SK-N-SH (cell line): ENCODE data around the gene POU2AF2. TPM values are rescaled to one million over a fixed set of nuclear protein-coding genes. Genes with fewer than 3 reads are reported as not detected.

Experiments used
- CTCF ChIA-PET: fragments of 300-600, 350-600 bp; formaldehyde crosslinking; extraction: SDS; loops from one replicate; lab custom pipeline; 2021; lab: Yijun Ruan, JAX
- POLR2A ChIA-PET: fragments of 350-600 bp; sonication (Branson Sonifier 250); formaldehyde crosslinking; extraction: SDS; loops from one replicate; lab custom pipeline; 2020; ENCODE audit warnings: antibody characterized with exemption, inconsistent platforms; lab: Yijun Ruan, JAX
- DNase-seq: peaks from one replicate; pipeline ENCODE4 v3.0.0; 2012
- H2AFZ ChIP-seq: fragments of 200-600 bp; sonication (generic); 2 replicates; pipeline ENCODE4 v1.8.1; 2016; ENCODE audit warnings: antibody characterized with exemption, mild to moderate bottlenecking, low read depth
- H3F3A ChIP-seq: fragments of 200-600 bp; sonication (generic); replicated peaks from 2 replicates; pipeline ENCODE3; 2016; ENCODE audit warnings: antibody characterized with exemption, mild to moderate bottlenecking; ENCODE audit not compliant: insufficient read depth
- H3K27ac ChIP-seq, 2 experiments: fragments of 200-500 bp in 1 of 2; fragments of 200-600 bp in 1 of 2; sonication (Bioruptor generic) in 1 of 2; sonication (generic), shearing (Covaris generic) in 1 of 2; 2 replicates each; pipeline versions ENCODE4 v1.5.1 to v1.6.1; 2014 to 2016; ENCODE audit warnings: low read depth in 2 of 2, inconsistent platforms in 1 of 2, low read length in 1 of 2, mild to moderate bottlenecking in 1 of 2, mixed read lengths in 1 of 2
- H3K27me3 ChIP-seq: fragments of 200-600 bp; sonication (generic), shearing (Covaris generic); 2 replicates; pipeline ENCODE4 v1.6.1; 2016; ENCODE audit warnings: mixed run types; ENCODE audit not compliant: insufficient read depth
- H3K36me3 ChIP-seq, 2 experiments: fragments of 200-500 bp in 1 of 2; fragments of 200-600 bp in 1 of 2; sonication (Bioruptor generic) in 1 of 2; sonication (generic) in 1 of 2; replicated peaks in 1 of 2; 2 replicates each; pipeline versions ENCODE3 to v1.5.1; 2014 to 2016; ENCODE audit warnings: low read length in 1 of 2, mild to moderate bottlenecking in 1 of 2; ENCODE audit not compliant: insufficient read depth in 2 of 2, control insufficient read depth in 1 of 2
- H3K4me1 ChIP-seq, 2 experiments: fragments of 200-500 bp in 1 of 2; fragments of 200-600 bp in 1 of 2; sonication (Bioruptor generic) in 1 of 2; sonication (generic), shearing (Covaris generic) in 1 of 2; 2 replicates each; pipeline versions ENCODE4 v1.5.1 to v1.6.1; 2014 to 2016; ENCODE audit warnings: low read depth in 1 of 2, low read length in 1 of 2, mixed run types in 1 of 2; ENCODE audit not compliant: insufficient read depth in 2 of 2, control insufficient read depth in 1 of 2
- H3K4me2 ChIP-seq: fragments of 200-600 bp; sonication (generic), shearing (Covaris generic); 2 replicates; pipeline ENCODE4 v1.6.1; 2017; ENCODE audit warnings: mixed run types
- H3K4me3 ChIP-seq, 2 experiments: fragments of 200-500 bp in 1 of 2; fragments of 200-600 bp in 1 of 2; sonication (Bioruptor generic) in 1 of 2; sonication (generic), shearing (Covaris generic) in 1 of 2; 2 replicates each; pipeline versions ENCODE4 v1.5.1 to v1.8.1; 2014 to 2016; ENCODE audit warnings: low read depth in 2 of 2, inconsistent platforms in 1 of 2, low read length in 1 of 2, mild to moderate bottlenecking in 1 of 2, mixed read lengths in 1 of 2, moderate library complexity in 1 of 2
- H3K79me2 ChIP-seq: fragments of 200-600 bp; sonication (generic); 2 replicates; pipeline ENCODE4 v1.8.1; 2017; ENCODE audit warnings: mild to moderate bottlenecking; ENCODE audit not compliant: insufficient read depth
- H3K9ac ChIP-seq: fragments of 200-600 bp; sonication (generic); 2 replicates; pipeline ENCODE4 v1.6.1; 2017; ENCODE audit warnings: mixed run types
- H3K9me2 ChIP-seq: fragments of 200-600 bp; sonication (generic); 2 replicates; pipeline ENCODE4 v1.6.1; 2017; ENCODE audit warnings: mixed run types
- H3K9me3 ChIP-seq: fragments of 200-600 bp; sonication (generic); 2 replicates; pipeline ENCODE4 v1.6.1; 2017; ENCODE audit warnings: mixed run types, mild to moderate bottlenecking, moderate library complexity
- H4K20me1 ChIP-seq: fragments of 200-600 bp; sonication (generic); 2 replicates; pipeline ENCODE4 v1.6.1; 2017; ENCODE audit warnings: mild to moderate bottlenecking, mixed run types; ENCODE audit not compliant: insufficient read depth
- CHD2 ChIP-seq: fragments of 150-350 bp; IDR thresholded peaks from 2 replicates; pipeline ENCODE4 v1.6.1; 2018; ENCODE audit warnings: low read length; ENCODE audit not compliant: partially characterized antibody
- ELF1 ChIP-seq: IDR thresholded peaks from 2 replicates; pipeline ENCODE4 v1.4.0; 2012
- EP300 ChIP-seq, 2 experiments: IDR thresholded peaks; 2 replicates each; pipeline versions ENCODE4 v1.4.0 to v1.6.1; 2012; ENCODE audit warnings: borderline replicate concordance in 1 of 2, low read depth in 1 of 2, low read length in 1 of 2
- FOXJ3 ChIP-seq: sonication (generic); formaldehyde crosslinking; IDR thresholded peaks from 2 replicates; pipeline ENCODE4 v1.5.1; 2020; ENCODE audit warnings: mild to moderate bottlenecking, missing genetic modification reagents
- GABPA ChIP-seq: IDR thresholded peaks from 2 replicates; pipeline ENCODE4 v1.4.0; 2012; ENCODE audit warnings: low read depth, mild to moderate bottlenecking
- GATA2 ChIP-seq: sonication (generic); formaldehyde crosslinking; IDR thresholded peaks from 2 replicates; pipeline ENCODE4 v1.5.0; 2020; ENCODE audit warnings: mild to moderate bottlenecking, missing genetic modification reagents
- JUND ChIP-seq: IDR thresholded peaks from 2 replicates; pipeline ENCODE4 v1.4.0; 2012
- MEF2A ChIP-seq: IDR thresholded peaks from 2 replicates; pipeline ENCODE4 v1.4.0; 2012; ENCODE audit warnings: low read depth, borderline replicate concordance
- MXI1 ChIP-seq: IDR thresholded peaks from 2 replicates; pipeline ENCODE4 v1.6.1; 2012; ENCODE audit warnings: mild to moderate bottlenecking, low read depth, low read length, improper control_type of control experiment
- NFIC ChIP-seq: IDR thresholded peaks from 2 replicates; pipeline ENCODE4 v1.4.0; 2012; ENCODE audit warnings: borderline replicate concordance
- NRF1 ChIP-seq: IDR thresholded peaks from 2 replicates; pipeline ENCODE4 v1.6.1; 2012; ENCODE audit warnings: low read depth, mild to moderate bottlenecking, low read length
- RAD21 ChIP-seq: IDR thresholded peaks from 2 replicates; pipeline ENCODE4 v1.6.1; 2012; ENCODE audit warnings: mild to moderate bottlenecking, low read length
- REST ChIP-seq: IDR thresholded peaks from 2 replicates; pipeline ENCODE4 v1.6.1; 2012; ENCODE audit warnings: mild to moderate bottlenecking, low read depth, low read length, moderate library complexity
- RXRA ChIP-seq: IDR thresholded peaks from 2 replicates; pipeline ENCODE4 v1.4.0; 2012; ENCODE audit warnings: low read depth, mild to moderate bottlenecking, borderline replicate concordance
- TEAD4 ChIP-seq: IDR thresholded peaks from 2 replicates; pipeline ENCODE4 v1.4.0; 2012; ENCODE audit warnings: mild to moderate bottlenecking, borderline replicate concordance; ENCODE audit not compliant: insufficient read depth
- YY1 ChIP-seq: IDR thresholded peaks from 2 replicates; pipeline ENCODE4 v1.4.0; 2012; ENCODE audit warnings: low read depth, mild to moderate bottlenecking
- ZBTB33 ChIP-seq: IDR thresholded peaks from 2 replicates; pipeline ENCODE4 v1.4.0; 2012; ENCODE audit warnings: low read depth, borderline replicate concordance
- WGBS: methylation state at CpG from one replicate; pipeline ENCODE4 v1.1.6; 2017; ENCODE audit warnings: low lambda C conversion rate; 5-methylcytosine and 5-hydroxymethylcytosine counted together
- polyA plus RNA-seq, 3 experiments: library from polyadenylated mRNA; depleted of rRNA; stranded (reverse); fragments of >200 nt; gene quantifications; 2 replicates each; pipeline ENCODE4 v1.2.3, GENCODE V29; 2012
- TF ChIP-seq, protein P1 (sequence below): IDR thresholded peaks from 2 replicates; pipeline ENCODE4; 2012
- TF ChIP-seq, protein P2 (sequence below): IDR thresholded peaks from 2 replicates; pipeline ENCODE4 v1.4.0; 2012; ENCODE audit warnings: low read depth, borderline replicate concordance

POU2AF2 gene
- polyA plus RNA-seq, 1 of the 3 experiments (the other 2 are of a cell fraction): 0.15 TPM

DNA sequence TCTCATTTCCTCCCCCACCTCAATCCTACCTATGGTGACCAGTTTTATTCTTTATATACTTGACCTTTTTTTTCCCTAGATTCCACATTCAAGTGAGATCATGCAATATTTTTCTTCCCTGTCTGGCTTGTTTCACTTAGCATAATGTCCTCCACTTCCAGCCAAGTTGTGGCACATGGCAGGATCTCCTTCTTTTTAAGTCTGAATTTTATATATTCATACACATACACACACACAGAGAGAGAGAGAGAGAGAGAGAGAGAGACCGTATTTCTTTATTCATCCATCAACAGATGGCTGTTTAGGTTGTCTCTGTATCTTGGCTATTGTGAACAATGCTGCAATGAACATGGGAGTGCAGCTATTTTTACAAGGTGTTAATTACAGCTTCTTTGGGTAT is 1.4 kb downstream of the POU2AF2 start:
- CTCF ChIA-PET: interaction anchor here (1.3 to 1.5 kb wide), 2 partner anchors 37 to 200 kb away, joined by 3 to 5 read pairs; no protein-coding TSS in a partner anchor

More for the DNA sequence above, 1.4 kb downstream of the POU2AF2 start:
- H3K4me3 ChIP-seq: no peak overlapping the region
- H3K36me3 ChIP-seq: no peaks in the 10 kb centered on the region
- TF ChIP-seq REST (no peak), TEAD4 (no peak), GATA2 (CRISPR knock-in tag) (no peak), RAD21 (no peak), MEF2A (no peak), MXI1 (no peak), NFIC (no peak), RXRA (no peak), ELF1 (no peak), NRF1 (no peak), GABPA (no peak), CHD2 (no peak), EP300 (IDR thresholded peaks at IDR 0.05; ENCODE audit: borderline replicate concordance in 1 of 2, low read depth in 1 of 2, low read length in 1 of 2) (no peak), JUND (no peak), ZBTB33 (no peak), FOXJ3 (no peak), YY1 (no peak)
- TF ChIP-seq, protein P1, sequence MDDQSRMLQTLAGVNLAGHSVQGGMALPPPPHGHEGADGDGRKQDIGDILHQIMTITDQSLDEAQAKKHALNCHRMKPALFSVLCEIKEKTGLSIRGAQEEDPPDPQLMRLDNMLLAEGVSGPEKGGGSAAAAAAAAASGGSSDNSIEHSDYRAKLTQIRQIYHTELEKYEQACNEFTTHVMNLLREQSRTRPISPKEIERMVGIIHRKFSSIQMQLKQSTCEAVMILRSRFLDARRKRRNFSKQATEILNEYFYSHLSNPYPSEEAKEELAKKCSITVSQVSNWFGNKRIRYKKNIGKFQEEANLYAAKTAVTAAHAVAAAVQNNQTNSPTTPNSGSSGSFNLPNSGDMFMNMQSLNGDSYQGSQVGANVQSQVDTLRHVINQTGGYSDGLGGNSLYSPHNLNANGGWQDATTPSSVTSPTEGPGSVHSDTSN: no peak
- TF ChIP-seq, protein P2, sequence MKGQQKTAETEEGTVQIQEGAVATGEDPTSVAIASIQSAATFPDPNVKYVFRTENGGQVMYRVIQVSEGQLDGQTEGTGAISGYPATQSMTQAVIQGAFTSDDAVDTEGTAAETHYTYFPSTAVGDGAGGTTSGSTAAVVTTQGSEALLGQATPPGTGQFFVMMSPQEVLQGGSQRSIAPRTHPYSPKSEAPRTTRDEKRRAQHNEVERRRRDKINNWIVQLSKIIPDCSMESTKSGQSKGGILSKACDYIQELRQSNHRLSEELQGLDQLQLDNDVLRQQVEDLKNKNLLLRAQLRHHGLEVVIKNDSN: no peak
- H3K9ac ChIP-seq: no peak overlapping the region
- WGBS: 30% methylated on average over 1 of the region's 1 CpG
- H3K9me2 ChIP-seq: no peaks in the 10 kb centered on the region
- no peaks in the 10 kb centered on the region for H3K79me2 ChIP-seq
- no peak overlapping the region for H3K27ac ChIP-seq
- POLR2A ChIA-PET: no interaction called here
- no peaks in the 10 kb centered on the region for H4K20me1 ChIP-seq
- H3K4me1 ChIP-seq: no peaks in the 10 kb centered on the region
- H3F3A ChIP-seq: no peaks in the 10 kb centered on the region
- H3K9me3 ChIP-seq: no peaks in the 10 kb centered on the region
- no peak for DNase-seq
- H2AFZ ChIP-seq: no peak overlapping the region
- H3K4me2 ChIP-seq: no peak overlapping the region
- peaks cover 15% of the 10 kb centered on the region for H3K27me3 ChIP-seq
